OCI-LY3 (cell line): ENCODE results near the gene CEP57L1.

Experiments
- H2AFZ ChIP-seq: fragments of 200-600, 300-600 bp; shearing (Covaris generic); 2 replicates; pipeline ENCODE4 v1.6.0; 2014; ENCODE audit warnings: antibody characterized with exemption, low read depth, low read length
- H3K27ac ChIP-seq: fragments of 200-600, 300-600 bp; sonication (generic); 2 replicates; pipeline ENCODE4 v1.5.1; 2014; ENCODE audit warnings: mild to moderate bottlenecking, low read length, moderate library complexity, mixed read lengths
- H3K27me3 ChIP-seq: fragments of 200-600, 300-600 bp; sonication (generic); 2 replicates; pipeline ENCODE4 v1.6.1; 2014; ENCODE audit warnings: low read depth, low read length, mixed read lengths
- H3K36me3 ChIP-seq: fragments of 200-600, 300-600 bp; sonication (generic); replicated peaks from 2 replicates; pipeline ENCODE3; 2014; ENCODE audit warnings: low read depth, low read length, mixed read lengths
- H3K4me1 ChIP-seq: fragments of 300-600, 200-600 bp; sonication (generic); 2 replicates; pipeline ENCODE4 v1.6.1; 2014; ENCODE audit warnings: low read length, mixed read lengths
- H3K4me2 ChIP-seq: fragments of 200-600, 300-600 bp; sonication (generic); 2 replicates; pipeline ENCODE4 v1.6.1; 2014; ENCODE audit warnings: low read length, mixed read lengths
- H3K4me3 ChIP-seq: fragments of 300-600, 200-600 bp; sonication (generic); 2 replicates; pipeline ENCODE4 v1.5.1; 2014; ENCODE audit warnings: antibody characterized with exemption, mild to moderate bottlenecking, low read length, moderate library complexity
- H3K79me2 ChIP-seq: fragments of 300-600, 200-600 bp; shearing (Covaris generic); 2 replicates; pipeline ENCODE4 v1.6.1; 2014; ENCODE audit warnings: mild to moderate bottlenecking, low read length, mixed read lengths
- H3K9ac ChIP-seq: fragments of 300-600, 200-600 bp; shearing (Covaris generic); 2 replicates; pipeline ENCODE4 v1.6.0; 2014; ENCODE audit warnings: mild to moderate bottlenecking, low read length, moderate library complexity
- H3K9me3 ChIP-seq: fragments of 200-600, 300-600 bp; shearing (Covaris generic); 2 replicates; pipeline ENCODE4 v1.6.1; 2014; ENCODE audit warnings: low read length, mixed read lengths; ENCODE audit not compliant: insufficient read depth
- H4K20me1 ChIP-seq: fragments of 200-600, 300-600 bp; sonication (generic); 2 replicates; pipeline ENCODE4 v1.6.1; 2016; ENCODE audit warnings: low read length, mixed read lengths; ENCODE audit not compliant: insufficient read depth
- EZH2phosphoT487 ChIP-seq: fragments of 200-600 bp; shearing (Covaris generic); IDR thresholded peaks from 2 replicates; pipeline ENCODE4 v1.6.1; 2018; ENCODE audit warnings: antibody characterized with exemption, mixed run types, low read depth
- TF ChIP-seq, protein P1 (sequence below): fragments of 200-600, 300-600 bp; sonication (generic); IDR thresholded peaks from 2 replicates; pipeline ENCODE4 v1.5.1; 2014; ENCODE audit warnings: antibody characterized with exemption, low read length, low read depth

The CEP57L1 gene

DNA sequence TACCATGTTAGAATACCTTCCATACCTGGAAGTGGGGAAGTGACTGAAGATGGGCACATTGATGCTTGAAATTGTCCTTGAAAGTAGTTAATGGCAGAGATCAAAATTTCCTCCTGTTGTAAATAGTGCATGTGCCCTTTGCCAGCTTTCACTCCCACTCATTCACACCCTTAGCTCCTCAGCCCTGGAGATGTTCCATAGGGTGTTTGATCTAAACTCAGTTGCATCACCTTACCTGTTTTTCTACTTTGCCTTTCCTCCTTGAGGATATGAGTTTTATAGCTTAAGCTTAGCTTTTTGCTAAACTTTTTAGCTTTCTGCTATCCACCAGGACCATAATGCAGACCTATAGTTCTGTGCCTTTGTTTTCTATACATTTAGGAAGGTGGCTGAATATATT, 69.0 kb downstream of the CEP57L1 start:
- no peak overlapping the region for H2AFZ ChIP-seq
- no peaks in the 10 kb centered on the region for H3K79me2 ChIP-seq
- H3K9ac ChIP-seq, result no peak overlapping the region
- H3K27ac ChIP-seq, result no peak overlapping the region
- TF ChIP-seq, protein P1, sequence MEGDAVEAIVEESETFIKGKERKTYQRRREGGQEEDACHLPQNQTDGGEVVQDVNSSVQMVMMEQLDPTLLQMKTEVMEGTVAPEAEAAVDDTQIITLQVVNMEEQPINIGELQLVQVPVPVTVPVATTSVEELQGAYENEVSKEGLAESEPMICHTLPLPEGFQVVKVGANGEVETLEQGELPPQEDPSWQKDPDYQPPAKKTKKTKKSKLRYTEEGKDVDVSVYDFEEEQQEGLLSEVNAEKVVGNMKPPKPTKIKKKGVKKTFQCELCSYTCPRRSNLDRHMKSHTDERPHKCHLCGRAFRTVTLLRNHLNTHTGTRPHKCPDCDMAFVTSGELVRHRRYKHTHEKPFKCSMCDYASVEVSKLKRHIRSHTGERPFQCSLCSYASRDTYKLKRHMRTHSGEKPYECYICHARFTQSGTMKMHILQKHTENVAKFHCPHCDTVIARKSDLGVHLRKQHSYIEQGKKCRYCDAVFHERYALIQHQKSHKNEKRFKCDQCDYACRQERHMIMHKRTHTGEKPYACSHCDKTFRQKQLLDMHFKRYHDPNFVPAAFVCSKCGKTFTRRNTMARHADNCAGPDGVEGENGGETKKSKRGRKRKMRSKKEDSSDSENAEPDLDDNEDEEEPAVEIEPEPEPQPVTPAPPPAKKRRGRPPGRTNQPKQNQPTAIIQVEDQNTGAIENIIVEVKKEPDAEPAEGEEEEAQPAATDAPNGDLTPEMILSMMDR, result no peak
- TF ChIP-seq EZH2phosphoT487, result no peak
- H3K4me2 ChIP-seq, result no peak overlapping the region
- H3K9me3 ChIP-seq, result no peaks in the 10 kb centered on the region
- H3K27me3 ChIP-seq, result no peaks in the 10 kb centered on the region
- H3K36me3 ChIP-seq, result no peaks in the 10 kb centered on the region
- no peaks in the 10 kb centered on the region for H3K4me1 ChIP-seq
- no peak overlapping the region for H3K4me3 ChIP-seq
- no peaks in the 10 kb centered on the region for H4K20me1 ChIP-seq

DNA sequence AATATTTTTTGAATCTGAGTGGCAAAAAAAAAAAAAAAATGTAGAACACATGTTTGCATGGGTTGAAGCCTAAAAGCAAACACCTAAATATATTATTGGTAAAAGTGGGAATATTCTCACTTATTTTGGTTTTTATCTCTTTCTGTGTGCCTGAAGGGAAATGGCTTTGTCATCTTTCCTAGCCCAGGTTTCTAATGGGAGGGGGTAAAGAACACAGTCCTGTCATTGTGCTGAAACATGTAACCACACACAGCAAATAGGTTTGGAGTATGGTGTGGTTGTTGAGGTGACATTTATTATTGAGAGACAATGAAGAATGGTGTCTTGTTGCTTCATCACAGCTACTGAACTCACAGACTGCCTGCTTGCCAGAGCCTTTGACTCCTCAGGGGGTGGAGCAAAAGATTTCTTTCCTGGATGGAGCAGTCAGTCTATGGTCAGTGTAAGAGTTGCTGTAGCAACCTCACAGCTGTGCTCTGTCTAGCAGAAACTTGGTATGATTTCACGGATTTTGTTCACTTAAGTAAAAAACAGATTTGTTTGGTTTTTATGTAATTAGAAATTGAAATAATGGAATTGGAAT, 70.2 kb downstream of the CEP57L1 start:
- H3K9ac ChIP-seq, result no peak overlapping the region
- no peaks in the 10 kb centered on the region for H3K79me2 ChIP-seq
- no peak overlapping the region for H3K4me3 ChIP-seq
- no peak overlapping the region for H2AFZ ChIP-seq
- H4K20me1 ChIP-seq, result no peaks in the 10 kb centered on the region
- H3K4me1 ChIP-seq, result no peaks in the 10 kb centered on the region
- no peak overlapping the region for H3K27ac ChIP-seq
- no peaks in the 10 kb centered on the region for H3K36me3 ChIP-seq
- no peaks in the 10 kb centered on the region for H3K9me3 ChIP-seq
- no peak overlapping the region for H3K4me2 ChIP-seq
- no peaks in the 10 kb centered on the region for H3K27me3 ChIP-seq
- TF ChIP-seq, protein P1, result no peak
- TF ChIP-seq EZH2phosphoT487, result no peak

DNA sequence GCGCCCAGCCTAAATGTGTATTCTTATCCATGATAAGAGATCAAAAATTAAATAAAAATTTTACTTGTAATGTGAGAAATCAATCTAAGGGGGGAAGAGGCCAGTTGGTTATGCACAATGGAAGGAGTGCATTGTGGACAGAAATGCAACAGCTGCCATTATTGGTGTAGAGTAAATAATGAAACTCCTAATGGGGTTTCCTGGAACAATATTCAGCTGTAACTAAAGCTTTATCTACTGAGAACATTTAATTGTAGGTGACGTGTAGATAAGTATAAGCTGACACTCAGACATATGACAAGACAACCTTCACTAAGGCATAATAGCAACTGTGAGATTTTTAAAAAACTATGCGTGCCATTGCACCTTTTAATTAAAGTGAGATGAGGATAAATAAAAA, 71.4 kb downstream of the CEP57L1 start:
- no peaks in the 10 kb centered on the region for H4K20me1 ChIP-seq
- no peak overlapping the region for H3K4me3 ChIP-seq
- H3K4me1 ChIP-seq, result no peaks in the 10 kb centered on the region
- H2AFZ ChIP-seq, result no peak overlapping the region
- H3K79me2 ChIP-seq, result no peaks in the 10 kb centered on the region
- no peak overlapping the region for H3K4me2 ChIP-seq
- H3K9me3 ChIP-seq, result no peaks in the 10 kb centered on the region
- no peak for TF ChIP-seq EZH2phosphoT487
- TF ChIP-seq, protein P1, result no peak
- no peaks in the 10 kb centered on the region for H3K36me3 ChIP-seq
- no peaks in the 10 kb centered on the region for H3K27me3 ChIP-seq
- no peak overlapping the region for H3K9ac ChIP-seq
- H3K27ac ChIP-seq, result no peak overlapping the region

DNA sequence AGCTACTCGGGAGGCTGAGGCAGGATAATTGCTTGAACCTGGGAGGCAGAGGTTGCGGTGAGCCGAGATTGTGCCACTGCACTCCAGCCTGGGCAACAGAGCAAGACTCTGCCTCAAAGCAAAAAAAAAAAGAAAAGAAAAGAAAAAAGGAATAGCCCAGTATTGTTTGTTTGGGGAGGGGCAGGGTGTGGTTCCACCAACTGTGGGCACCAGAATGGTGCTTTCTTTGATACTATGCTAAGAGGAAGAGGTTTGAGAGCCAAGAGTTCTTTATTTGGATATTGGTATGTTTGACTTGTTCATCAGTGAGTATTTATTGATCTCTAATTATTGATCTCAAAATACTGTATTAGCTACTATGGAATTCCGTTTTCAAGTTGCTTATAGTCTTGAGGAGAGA, 72.3 kb downstream of the CEP57L1 start:
- Histone ChIP-seq H2AFZ (no peak overlapping the region), H3K27me3 (no peaks in the 10 kb centered on the region), H3K4me2 (no peak overlapping the region), H3K4me3 (no peak overlapping the region), H3K9ac (no peak overlapping the region), H4K20me1 (no peaks in the 10 kb centered on the region), H3K9me3 (no peaks in the 10 kb centered on the region), H3K4me1 (no peaks in the 10 kb centered on the region), H3K79me2 (no peaks in the 10 kb centered on the region), H3K36me3 (no peaks in the 10 kb centered on the region), H3K27ac (no peak overlapping the region)
- TF ChIP-seq, protein P1, result no peak
- no peak for TF ChIP-seq EZH2phosphoT487
